Liver (tissue), 9 donors: ENCODE data around the gene NXN. TPM values are rescaled to one million over a fixed set of nuclear protein-coding genes. Genes with fewer than 3 reads are reported as not detected.
A peak's percentile ranks its signal among the peaks of the same experiment; 100 is the strongest.
"Not testable (repeated sequence)": the region's sequence is repeated elsewhere in the genome, so short reads cannot be mapped to it uniquely, and the experiment has no call there.

ENCODE experiments used
- DNase-seq: peaks from one replicate; pipeline ENCODE4 v3.0.0-alpha.2; 2017; ENCODE audit warnings: low spot score
- H3K27ac ChIP-seq, 2 donors: one replicate each; pipeline ENCODE4 v1.7.0; 2013; ENCODE audit warnings: inconsistent platforms in 2 of 2, low read length in 2 of 2, control low read depth in 1 of 2, low read depth in 1 of 2, mild to moderate bottlenecking in 1 of 2
- H3K27me3 ChIP-seq, 4 donors: one replicate each; pipeline versions ENCODE4 v1.6.1 to v1.7.0; 2013; ENCODE audit warnings: low read length in 3 of 4, inconsistent platforms in 1 of 4, mild to moderate bottlenecking in 1 of 4, moderate library complexity in 1 of 4; ENCODE audit not compliant: control insufficient read depth in 4 of 4, insufficient read depth in 4 of 4
- H3K36me3 ChIP-seq, 4 donors: one replicate each; pipeline versions ENCODE4 v1.6.1 to v1.7.0; 2013; ENCODE audit warnings: low read length in 3 of 4, mild to moderate bottlenecking in 3 of 4, low read depth in 1 of 4, moderate library complexity in 1 of 4; ENCODE audit not compliant: control insufficient read depth in 4 of 4, insufficient read depth in 3 of 4
- H3K4me1 ChIP-seq, 4 donors: one replicate each; pipeline versions ENCODE4 v1.6.1 to v1.7.0; 2013; ENCODE audit warnings: low read length in 3 of 4, mild to moderate bottlenecking in 3 of 4, moderate library complexity in 1 of 4; ENCODE audit not compliant: control insufficient read depth in 4 of 4, insufficient read depth in 4 of 4
- H3K4me3 ChIP-seq, 3 donors: one replicate each; pipeline versions ENCODE4 v1.6.1 to v1.7.0; 2013; ENCODE audit warnings: low read length in 3 of 3, control low read depth in 1 of 3, low read depth in 1 of 3, mild to moderate bottlenecking in 1 of 3
- H3K9ac ChIP-seq, 2 donors: one replicate each; pipeline ENCODE4 v1.7.0; 2013; ENCODE audit warnings: low read length in 2 of 2, mild to moderate bottlenecking in 2 of 2, moderate library complexity in 2 of 2, control low read depth in 1 of 2, low read depth in 1 of 2
- H3K9me3 ChIP-seq, 4 donors: one replicate each; pipeline versions ENCODE4 v1.6.1 to v1.7.0; 2013; ENCODE audit warnings: low read length in 3 of 4; ENCODE audit not compliant: control insufficient read depth in 4 of 4
- EGR1 ChIP-seq, 2 donors: IDR thresholded peaks; 2 replicates each; pipeline ENCODE4 v1.6.1; 2016 to 2018; ENCODE audit warnings: antibody characterized with exemption in 2 of 2, low read depth in 2 of 2
- GABPA ChIP-seq, 2 donors: IDR thresholded peaks in 1 of 2; conservative IDR thresholded peaks in 1 of 2; 2 replicates each; pipeline ENCODE4 v1.6.1; 2016; ENCODE audit warnings: antibody characterized with exemption in 2 of 2, mild to moderate bottlenecking in 1 of 2, moderate library complexity in 1 of 2
- HNF4A ChIP-seq, 2 donors: conservative IDR thresholded peaks; 2 replicates each; pipeline ENCODE4 v1.6.1; 2016; ENCODE audit warnings: antibody characterized with exemption in 2 of 2, mild to moderate bottlenecking in 2 of 2
- HNF4G ChIP-seq: IDR thresholded peaks from 2 replicates; pipeline ENCODE4 v1.6.1; 2016; ENCODE audit warnings: antibody characterized with exemption
- JUND ChIP-seq, 2 donors: IDR thresholded peaks; 2 replicates each; pipeline ENCODE4 v1.6.1; 2016; ENCODE audit warnings: antibody characterized with exemption in 2 of 2
- MAX ChIP-seq: IDR thresholded peaks from 2 replicates; pipeline ENCODE4 v1.6.1; 2016; ENCODE audit warnings: antibody characterized with exemption
- NR2F2 ChIP-seq: IDR thresholded peaks from 2 replicates; pipeline ENCODE4 v1.6.1; 2016; ENCODE audit warnings: antibody characterized with exemption
- RAD21 ChIP-seq, 2 donors: IDR thresholded peaks; 2 replicates each; pipeline ENCODE4 v1.6.1; 2016; ENCODE audit warnings: antibody characterized with exemption in 2 of 2, mild to moderate bottlenecking in 2 of 2
- REST ChIP-seq: IDR thresholded peaks from 2 replicates; pipeline ENCODE4 v1.6.1; 2016; ENCODE audit warnings: antibody characterized with exemption, mild to moderate bottlenecking
- SP1 ChIP-seq: IDR thresholded peaks from 2 replicates; pipeline ENCODE4 v1.6.1; 2018; ENCODE audit warnings: antibody characterized with exemption, mild to moderate bottlenecking
- TAF1 ChIP-seq: conservative IDR thresholded peaks from 2 replicates; pipeline ENCODE4 v1.6.1; 2016; ENCODE audit warnings: antibody characterized with exemption, mild to moderate bottlenecking
- YY1 ChIP-seq: IDR thresholded peaks from 2 replicates; pipeline ENCODE4 v1.6.1; 2016; ENCODE audit warnings: antibody characterized with exemption, mild to moderate bottlenecking
- WGBS: extraction: QIAGEN DNeasy Blood & Tissue Kit; methylation state at CpG from one replicate; pipeline ENCODE4 v1.1.7; 2013; 5-methylcytosine and 5-hydroxymethylcytosine counted together
- polyA plus RNA-seq, 2 donors: library from polyadenylated mRNA; stranded (reverse) in 1 of 2; unstranded in 1 of 2; fragments of 200-250 nt in 1 of 2; fragments of >200 nt in 1 of 2; fragmentation: Nextera tagmentation in 1 of 2; extraction: Ambion mirVana in 1 of 2; gene quantifications; one replicate each; pipeline versions ENCODE4 v1.2.1 to v1.2.3, GENCODE V29; 2013 to 2015
- total RNA-seq, 2 donors: library from RNA; depleted of rRNA; stranded (reverse); fragments of >200 nt; gene quantifications; one replicate each; pipeline ENCODE4 v1.2.3, GENCODE V29; 2014
- TF ChIP-seq, protein P1 (sequence below): fragments of 150-350 bp; IDR thresholded peaks from 2 replicates; pipeline ENCODE4 v1.5.1; 2017; ENCODE audit warnings: improper control_type of control experiment, low read depth, low read length; ENCODE audit not compliant: missing input control
- TF ChIP-seq, protein P2 (sequence below): IDR thresholded peaks from 2 replicates; pipeline ENCODE4 v1.6.1; 2016; ENCODE audit warnings: antibody characterized with exemption
- donor health status: healthy.
- donor health status: healthy.
- donor health status: healthy.
- donor health status: healthy.
- donor health status: healthy.

NXN gene
- total and polyA plus RNA-seq, 4 donors = 2.3 to 4.5 (median 3.3) TPM

DNA sequence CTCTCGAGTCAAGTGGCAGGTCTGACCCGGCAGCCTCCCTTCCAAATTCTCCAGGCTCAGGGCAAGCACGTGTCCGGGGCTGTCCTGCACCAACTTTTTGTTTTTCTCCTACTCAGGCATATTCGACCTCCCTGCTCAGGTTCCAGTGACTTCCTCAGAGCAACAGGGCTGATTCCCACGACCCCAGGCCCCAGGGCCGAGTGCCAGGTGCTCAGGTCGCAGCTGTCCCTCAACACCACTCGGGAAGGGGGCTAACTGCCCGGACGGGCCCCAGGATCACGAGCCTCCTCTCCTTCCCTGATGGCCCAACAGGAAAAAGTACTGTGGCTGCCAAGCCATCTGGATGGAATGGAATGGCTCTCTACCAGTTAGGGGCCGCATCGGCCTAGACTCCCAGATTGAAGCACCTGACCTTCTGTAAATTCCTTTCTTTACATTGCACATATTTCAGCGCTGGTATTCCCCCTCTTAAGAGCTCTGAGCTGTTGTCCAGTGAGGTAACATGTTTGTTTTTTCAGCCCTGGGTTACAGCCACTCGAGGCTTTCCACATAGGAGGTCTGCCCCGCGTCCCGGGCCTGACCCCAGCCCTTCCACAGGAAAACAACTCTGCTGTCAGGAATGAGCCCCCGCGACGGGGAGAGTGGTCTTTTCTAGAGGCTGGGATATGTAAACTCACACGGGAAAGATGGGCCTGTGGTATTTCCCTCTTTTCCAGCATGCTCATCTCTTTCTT lies 25.0 kb downstream of the NXN start:
- no peak for DNase-seq
- Histone ChIP-seq H3K4me3 (no peak overlapping the region), H3K27me3 (no peaks in the 10 kb centered on the region), H3K4me1 (no peaks in the 10 kb centered on the region), H3K9me3 (no peaks in the 10 kb centered on the region), H3K27ac (no peak overlapping the region), H3K9ac (no peak overlapping the region), H3K36me3 (no peaks in the 10 kb centered on the region)
- TF ChIP-seq REST = no peak
- TF ChIP-seq NR2F2 = peak; percentile 10
- WGBS = 60% methylated on average over 23 of the region's 23 CpGs

- 96% methylated on average over 16 of the region's 16 CpGs for WGBS
- H3K4me1 ChIP-seq = no peaks in the 10 kb centered on the region
- DNase-seq = no peak
- H3K9me3 ChIP-seq = no peaks in the 10 kb centered on the region
- TF ChIP-seq HNF4A (conservative IDR thresholded peaks at IDR 0.05) = no peak
- TF ChIP-seq SP1 = no peak
- no peak for TF ChIP-seq REST
- TF ChIP-seq HNF4G = no peak
- TF ChIP-seq RAD21 (IDR thresholded peaks at IDR 0.05) = no peak
- no peak for TF ChIP-seq GABPA (IDR thresholded peaks at IDR 0.05 in 1 of 2, conservative IDR thresholded peaks at IDR 0.05 in 1 of 2)
- TF ChIP-seq, protein P1, sequence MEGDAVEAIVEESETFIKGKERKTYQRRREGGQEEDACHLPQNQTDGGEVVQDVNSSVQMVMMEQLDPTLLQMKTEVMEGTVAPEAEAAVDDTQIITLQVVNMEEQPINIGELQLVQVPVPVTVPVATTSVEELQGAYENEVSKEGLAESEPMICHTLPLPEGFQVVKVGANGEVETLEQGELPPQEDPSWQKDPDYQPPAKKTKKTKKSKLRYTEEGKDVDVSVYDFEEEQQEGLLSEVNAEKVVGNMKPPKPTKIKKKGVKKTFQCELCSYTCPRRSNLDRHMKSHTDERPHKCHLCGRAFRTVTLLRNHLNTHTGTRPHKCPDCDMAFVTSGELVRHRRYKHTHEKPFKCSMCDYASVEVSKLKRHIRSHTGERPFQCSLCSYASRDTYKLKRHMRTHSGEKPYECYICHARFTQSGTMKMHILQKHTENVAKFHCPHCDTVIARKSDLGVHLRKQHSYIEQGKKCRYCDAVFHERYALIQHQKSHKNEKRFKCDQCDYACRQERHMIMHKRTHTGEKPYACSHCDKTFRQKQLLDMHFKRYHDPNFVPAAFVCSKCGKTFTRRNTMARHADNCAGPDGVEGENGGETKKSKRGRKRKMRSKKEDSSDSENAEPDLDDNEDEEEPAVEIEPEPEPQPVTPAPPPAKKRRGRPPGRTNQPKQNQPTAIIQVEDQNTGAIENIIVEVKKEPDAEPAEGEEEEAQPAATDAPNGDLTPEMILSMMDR = no peak
- no peak for TF ChIP-seq TAF1
- no peak for TF ChIP-seq MAX
- TF ChIP-seq, protein P2, sequence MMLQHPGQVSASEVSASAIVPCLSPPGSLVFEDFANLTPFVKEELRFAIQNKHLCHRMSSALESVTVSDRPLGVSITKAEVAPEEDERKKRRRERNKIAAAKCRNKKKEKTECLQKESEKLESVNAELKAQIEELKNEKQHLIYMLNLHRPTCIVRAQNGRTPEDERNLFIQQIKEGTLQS = no peak
- TF ChIP-seq EGR1 (IDR thresholded peaks at IDR 0.05; ENCODE audit: low read depth in 2 of 2) = no peak
- TF ChIP-seq YY1 = no peak
- TF ChIP-seq JUND (IDR thresholded peaks at IDR 0.05) = no peak
- H3K9ac ChIP-seq = no peak overlapping the region
- H3K36me3 ChIP-seq = no peaks in the 10 kb centered on the region
- no peak overlapping the region for H3K4me3 ChIP-seq
- H3K27me3 ChIP-seq = no peaks in the 10 kb centered on the region
- H3K27ac ChIP-seq = no peak overlapping the region
These were observed 25.8 kb downstream of the NXN start for GRCh38 chr17:953767-954166.

DNA sequence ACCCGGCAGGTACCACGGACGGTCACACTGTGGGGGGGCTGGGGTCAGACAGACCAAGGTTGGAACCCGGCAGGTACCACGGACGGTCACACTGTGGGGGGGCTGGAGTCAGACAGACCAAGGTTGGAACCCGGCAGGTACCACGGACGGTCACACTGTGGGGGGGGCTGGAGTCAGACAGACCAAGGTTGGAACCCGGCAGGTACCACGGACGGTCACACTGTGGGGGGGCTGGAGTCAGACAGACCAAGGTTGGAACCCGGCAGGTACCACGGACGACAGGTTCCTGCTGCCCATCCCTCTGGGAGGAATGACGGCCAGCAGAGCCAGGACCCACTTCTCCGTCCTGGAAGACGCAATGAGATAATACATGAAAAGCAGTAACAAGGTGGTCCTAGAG lies 27.0 kb downstream of the NXN start:
- not testable (repeated sequence) for H3K27me3 ChIP-seq, H3K9ac ChIP-seq, H3K4me3 ChIP-seq, H3K36me3 ChIP-seq, H3K9me3 ChIP-seq, H3K27ac ChIP-seq, H3K4me1 ChIP-seq, DNase-seq
- WGBS = 94% methylated on average over 18 of the region's 18 CpGs
